Tibial nerve (tissue), 4 donors: ENCODE measurements around the gene SZRD1. TPM values are rescaled to one million over a fixed set of nuclear protein-coding genes. Genes with fewer than 3 reads are reported as not detected.

ENCODE experiments used
- DNase-seq, 2 donors: peaks; one replicate each; pipeline ENCODE4 v3.0.0-alpha.2; 2019; ENCODE audit warnings: low spot score in 2 of 2
- H3K27ac ChIP-seq, 4 donors: fragments of 200-600 bp; sonication (generic) in 3 of 4; one replicate each; pipeline ENCODE4 v1.5.1; 2017 to 2019; ENCODE audit warnings: mild to moderate bottlenecking in 1 of 4
- H3K27me3 ChIP-seq, 2 donors: fragments of 200-600 bp; sonication (generic) in 1 of 2; one replicate each; pipeline versions ENCODE4 v1.5.1 to v1.6.0; 2017 to 2019
- H3K36me3 ChIP-seq, 3 donors: fragments of 200-600 bp; sonication (generic); one replicate each; pipeline ENCODE4 v1.5.1; 2018 to 2019
- H3K4me1 ChIP-seq, 4 donors: fragments of 200-600 bp; sonication (generic) in 3 of 4; one replicate each; pipeline ENCODE4 v1.5.1; 2017 to 2019
- H3K4me3 ChIP-seq, 4 donors: fragments of 200-600 bp; sonication (generic) in 3 of 4; one replicate each; pipeline ENCODE4 v1.5.1; 2017 to 2019; ENCODE audit warnings: mild to moderate bottlenecking in 1 of 4, moderate library complexity in 1 of 4
- H3K9me3 ChIP-seq, 4 donors: fragments of 200-600 bp; sonication (generic) in 3 of 4; one replicate each; pipeline ENCODE4 v1.5.1; 2017 to 2019
- EP300 ChIP-seq, 2 donors: sonication (generic); formaldehyde crosslinking; IDR thresholded peaks; one replicate each; pipeline ENCODE4 v1.6.1; 2017; ENCODE audit warnings: antibody characterized with exemption in 2 of 2, mild to moderate bottlenecking in 1 of 2
- POLR2A ChIP-seq, 2 donors: fragments of 450-650 bp; IDR thresholded peaks; one replicate each; pipeline ENCODE4 v1.6.1; 2017; ENCODE audit warnings: antibody characterized with exemption in 2 of 2, mild to moderate bottlenecking in 2 of 2, moderate library complexity in 2 of 2
- WGBS, 2 donors: methylation state at CpG; one replicate each; pipeline ENCODE4 v1.1.5; 2018; 5-methylcytosine and 5-hydroxymethylcytosine counted together
- total RNA-seq, 4 donors: library from RNA; depleted of rRNA; stranded (reverse); fragments of >200 nt; gene quantifications; one replicate each; pipeline ENCODE4 v1.1.0, GENCODE V29; 2016
- TF ChIP-seq, protein P1 (sequence below), 5 experiments: fragments of 200-600 bp in 3 of 5; fragments of 450-650 bp in 2 of 5; sonication (generic) in 3 of 5; IDR thresholded peaks; one replicate each; pipeline ENCODE4 v1.5.1; 2016 to 2019; ENCODE audit warnings: antibody characterized with exemption in 5 of 5, mild to moderate bottlenecking in 3 of 5, moderate library complexity in 2 of 5

Gene SZRD1
- total RNA-seq, 4 donors from 2014 or later, result 51.1 to 69.0 (median 59.6) TPM

DNA sequence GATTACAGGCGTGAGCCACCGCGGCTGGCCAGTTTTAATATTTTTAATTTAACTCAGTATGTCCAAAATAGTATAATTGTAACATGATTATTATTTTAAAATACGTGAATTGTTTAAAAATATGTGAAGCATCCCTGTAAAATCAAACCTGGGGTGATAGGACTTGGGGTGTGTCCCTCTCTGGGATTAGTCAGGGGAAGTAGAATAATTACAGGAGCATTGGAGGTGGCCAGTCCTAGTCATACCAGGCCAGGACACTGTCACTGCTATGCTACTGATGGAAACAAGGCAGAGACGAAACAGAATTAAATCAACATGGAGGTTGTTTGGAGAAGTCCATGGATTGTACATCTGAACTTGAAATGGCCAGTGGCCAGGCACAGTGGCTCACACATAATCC lies 16.8 kb downstream of the SZRD1 start:
- TF ChIP-seq, protein P1, sequence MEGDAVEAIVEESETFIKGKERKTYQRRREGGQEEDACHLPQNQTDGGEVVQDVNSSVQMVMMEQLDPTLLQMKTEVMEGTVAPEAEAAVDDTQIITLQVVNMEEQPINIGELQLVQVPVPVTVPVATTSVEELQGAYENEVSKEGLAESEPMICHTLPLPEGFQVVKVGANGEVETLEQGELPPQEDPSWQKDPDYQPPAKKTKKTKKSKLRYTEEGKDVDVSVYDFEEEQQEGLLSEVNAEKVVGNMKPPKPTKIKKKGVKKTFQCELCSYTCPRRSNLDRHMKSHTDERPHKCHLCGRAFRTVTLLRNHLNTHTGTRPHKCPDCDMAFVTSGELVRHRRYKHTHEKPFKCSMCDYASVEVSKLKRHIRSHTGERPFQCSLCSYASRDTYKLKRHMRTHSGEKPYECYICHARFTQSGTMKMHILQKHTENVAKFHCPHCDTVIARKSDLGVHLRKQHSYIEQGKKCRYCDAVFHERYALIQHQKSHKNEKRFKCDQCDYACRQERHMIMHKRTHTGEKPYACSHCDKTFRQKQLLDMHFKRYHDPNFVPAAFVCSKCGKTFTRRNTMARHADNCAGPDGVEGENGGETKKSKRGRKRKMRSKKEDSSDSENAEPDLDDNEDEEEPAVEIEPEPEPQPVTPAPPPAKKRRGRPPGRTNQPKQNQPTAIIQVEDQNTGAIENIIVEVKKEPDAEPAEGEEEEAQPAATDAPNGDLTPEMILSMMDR (IDR thresholded peaks at IDR 0.05), result no peak
- TF ChIP-seq EP300 (IDR thresholded peaks at IDR 0.05) (no peak), POLR2A (IDR thresholded peaks at IDR 0.05) (no peak)
- no peak overlapping the region for H3K4me3 ChIP-seq
- DNase-seq, result no peak
- H3K36me3 ChIP-seq, result peaks cover 0 to 5% (median 0%) of the 10 kb centered on the region in 3 donors
- 81 to 82% methylated on average over 5 of the region's 5 CpGs for WGBS, 2 donors
- no peaks in the 10 kb centered on the region for H3K9me3 ChIP-seq
- H3K4me1 ChIP-seq, result peaks cover 0 to 47% (median 34%) of the 10 kb centered on the region in 4 donors
- no peak overlapping the region for H3K27ac ChIP-seq
- H3K27me3 ChIP-seq, result no peaks in the 10 kb centered on the region

DNA sequence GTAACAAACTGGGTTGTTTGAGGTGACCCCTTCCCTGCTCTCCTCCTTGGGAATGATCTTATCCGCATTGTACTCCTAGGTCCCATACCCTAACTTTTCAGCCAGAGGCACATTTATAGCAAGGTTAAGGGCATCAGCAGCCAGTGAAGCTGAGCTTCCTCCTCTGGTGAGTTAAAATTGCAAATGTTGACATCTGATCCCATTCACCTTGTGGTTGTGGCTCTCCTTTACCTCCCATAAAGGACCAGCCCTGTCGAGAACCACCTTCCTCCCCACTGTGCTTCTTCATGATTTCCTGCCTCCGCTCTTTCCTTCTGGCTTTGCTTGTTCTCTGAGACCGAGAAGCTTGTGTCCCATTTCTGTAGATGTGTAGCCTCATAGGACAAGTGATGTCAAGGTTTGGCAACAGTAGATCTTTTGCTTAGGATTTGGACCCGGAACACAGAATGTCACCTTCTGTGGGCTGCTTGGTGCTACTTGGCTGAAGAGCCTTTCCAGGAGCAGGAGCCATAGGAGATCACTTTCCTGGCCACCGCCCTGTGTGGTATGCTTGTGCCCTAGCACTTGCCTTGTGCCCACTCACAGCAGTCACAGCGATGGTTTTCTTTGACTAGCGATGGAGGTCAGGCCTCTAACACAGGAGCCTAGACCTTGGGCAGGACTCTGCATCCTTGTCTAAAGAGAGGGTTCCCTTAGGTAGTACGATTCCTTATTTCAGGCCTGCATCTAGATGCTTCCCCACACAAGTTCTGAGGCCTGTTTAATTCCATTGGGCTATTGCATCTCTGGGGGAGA lies 18.8 kb downstream of the SZRD1 start:
- no peak overlapping the region for H3K4me3 ChIP-seq
- H3K4me1 ChIP-seq, result peaks cover 0 to 60% (median 38%) of the 10 kb centered on the region in 4 donors
- peaks cover 0 to 5% (median 0%) of the 10 kb centered on the region in 3 donors for H3K36me3 ChIP-seq
- peak overlapping the region in 3 of 4 donors; percentile 32 to 78 (median 44) for H3K27ac ChIP-seq
- TF ChIP-seq, protein P1 (IDR thresholded peaks at IDR 0.05), result no peak
- TF ChIP-seq POLR2A (IDR thresholded peaks at IDR 0.05), result no peak
- no peak for TF ChIP-seq EP300 (IDR thresholded peaks at IDR 0.05)
- WGBS, 2 donors, result 87 to 92% methylated on average over 9 of the region's 9 CpGs
- no peaks in the 10 kb centered on the region for H3K9me3 ChIP-seq
- no peak for DNase-seq
- H3K27me3 ChIP-seq, result no peaks in the 10 kb centered on the region

DNA sequence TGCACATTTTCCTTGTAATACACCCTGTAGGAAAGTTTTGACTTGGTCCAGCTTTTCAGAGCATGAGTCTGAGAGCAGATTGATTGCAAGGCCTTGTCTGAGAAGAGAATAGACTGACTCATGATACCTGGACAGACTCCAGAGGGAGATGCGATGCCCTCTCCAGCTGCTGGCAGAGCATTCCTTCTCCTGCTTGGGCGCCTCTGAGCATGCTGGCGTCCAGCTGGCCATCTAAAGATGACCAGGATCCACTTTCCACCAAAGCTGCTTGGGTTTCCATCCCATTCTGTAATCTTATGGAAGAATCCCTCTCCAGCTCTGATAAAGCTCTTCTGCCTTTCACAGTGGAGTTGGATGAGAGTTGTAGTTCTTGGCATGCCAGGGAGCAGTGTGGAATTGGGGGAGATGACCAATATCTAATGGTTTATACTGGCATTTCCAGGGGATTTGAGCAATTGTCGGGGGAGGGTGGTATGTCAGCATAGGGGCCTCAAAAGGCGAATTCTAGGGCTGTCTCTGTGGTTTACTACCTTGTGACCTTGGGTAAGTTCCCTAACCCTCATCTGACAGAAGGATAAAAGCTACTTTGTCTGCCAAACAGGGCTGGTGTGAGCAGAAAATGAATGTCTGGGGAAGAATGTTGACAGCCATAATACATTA lies 19.5 kb downstream of the SZRD1 start:
- Histone ChIP-seq H3K27ac (peak overlapping the region in 3 of 4 donors; percentile 26 to 78 (median 44)), H3K36me3 (peaks cover 0 to 5% (median 0%) of the 10 kb centered on the region in 3 donors), H3K9me3 (no peaks in the 10 kb centered on the region), H3K4me3 (no peak overlapping the region), H3K4me1 (peaks cover 0 to 66% (median 40%) of the 10 kb centered on the region in 4 donors), H3K27me3 (no peaks in the 10 kb centered on the region)
- no peak for DNase-seq
- TF ChIP-seq, protein P1 (IDR thresholded peaks at IDR 0.05), result no peak
- TF ChIP-seq POLR2A (IDR thresholded peaks at IDR 0.05) (no peak), EP300 (IDR thresholded peaks at IDR 0.05) (no peak)
- WGBS, 2 donors, result 42 to 52% methylated on average over 5 of the region's 5 CpGs

DNA sequence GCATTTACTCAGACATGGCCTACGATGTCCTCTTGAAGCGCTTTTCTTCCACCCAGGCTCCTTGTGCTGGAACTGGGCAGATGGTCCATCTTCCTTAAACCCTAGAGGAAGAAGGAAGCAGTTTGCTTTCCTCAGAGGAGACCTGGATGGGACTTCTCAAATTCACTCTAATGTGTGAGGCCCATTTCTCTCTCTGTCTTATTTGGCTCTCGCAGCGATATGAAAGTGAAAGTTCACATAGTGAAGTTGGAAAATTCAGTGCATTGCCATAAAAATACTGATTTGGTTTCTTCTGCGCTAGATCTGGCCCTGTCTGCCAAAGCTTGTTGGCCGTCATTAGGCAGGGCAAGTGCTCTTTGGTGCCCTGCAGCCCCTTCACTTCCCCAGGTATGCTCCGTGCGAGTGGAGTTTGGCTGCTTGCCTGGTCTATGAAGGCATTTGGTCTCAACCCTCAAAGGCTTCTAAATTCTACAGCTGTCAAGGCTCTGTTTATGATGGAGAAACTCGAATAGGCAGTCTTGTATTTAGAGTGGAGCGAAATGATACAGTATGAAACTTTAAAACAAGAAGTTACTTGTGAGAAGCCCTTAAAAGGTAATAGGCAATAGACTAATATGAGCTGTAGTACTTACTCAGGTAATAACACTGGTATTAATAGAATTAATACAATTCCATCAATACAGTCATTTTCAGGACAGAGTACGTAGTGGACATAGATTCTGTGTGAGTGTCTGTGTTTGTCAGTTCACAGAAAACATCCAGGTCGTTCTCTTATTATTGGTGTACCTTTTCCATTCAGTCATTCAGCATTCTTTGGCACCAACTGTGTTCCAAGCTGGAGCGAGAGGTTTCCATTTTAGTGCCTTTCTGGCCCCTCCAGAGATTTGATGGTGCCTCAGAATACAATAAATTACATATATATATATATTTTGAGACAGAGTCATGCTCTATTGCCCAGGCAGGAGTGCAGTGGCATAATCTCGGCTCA lies 20.5 kb downstream of the SZRD1 start:
- no peak for DNase-seq
- no peaks in the 10 kb centered on the region for H3K9me3 ChIP-seq

More for the DNA sequence above, 20.5 kb downstream of the SZRD1 start:
- Histone ChIP-seq H3K4me1 (peaks cover 0 to 75% (median 47%) of the 10 kb centered on the region in 4 donors), H3K4me3 (peak overlapping the region in 2 of 4 donors; percentile 23 to 30), H3K27ac (peak overlapping the region in 3 of 4 donors; percentile 26 to 78 (median 44)), H3K36me3 (no peaks in the 10 kb centered on the region), H3K27me3 (no peaks in the 10 kb centered on the region)
- WGBS, 2 donors, result 56 to 57% methylated on average over 14 of the region's 14 CpGs
- TF ChIP-seq EP300 (IDR thresholded peaks at IDR 0.05) (no peak), POLR2A (IDR thresholded peaks at IDR 0.05) (no peak)
- TF ChIP-seq, protein P1 (IDR thresholded peaks at IDR 0.05), result no peak
